DND-41 (cell line): Measurements from ENCODE around the gene PAK4.

ENCODE experiments used
- ATAC-seq: fragments of 200-7000 bp; cut with Tn5 transposase; 3 replicates; pipeline ENCODE4 v1.9.1; 2021; ENCODE audit warnings: low read depth; ENCODE audit not compliant: insufficient read depth
- DNase-seq: peaks from one replicate; pipeline ENCODE4 v3.0.0-alpha.2; 2020
- H2AFZ ChIP-seq: 2 replicates; pipeline ENCODE4 v1.6.0; 2012; ENCODE audit warnings: low read depth, low read length
- H3K27ac ChIP-seq: 2 replicates; pipeline ENCODE4 v1.5.1; 2012; ENCODE audit warnings: low read length, inconsistent platforms
- H3K27me3 ChIP-seq: fragments of 200-600 bp; sonication (generic); 2 replicates; pipeline ENCODE4 v1.6.0; 2012; ENCODE audit warnings: low read length, mild to moderate bottlenecking, inconsistent platforms; ENCODE audit not compliant: insufficient read depth, poor library complexity
- H3K36me3 ChIP-seq: 2 replicates; pipeline ENCODE4 v1.5.1; 2012; ENCODE audit warnings: low read length, inconsistent platforms; ENCODE audit not compliant: insufficient read depth
- H3K4me1 ChIP-seq: 2 replicates; pipeline ENCODE4 v1.5.1; 2012; ENCODE audit warnings: mild to moderate bottlenecking, low read length; ENCODE audit not compliant: insufficient read depth
- H3K4me2 ChIP-seq: 2 replicates; pipeline ENCODE4 v1.6.0; 2012; ENCODE audit warnings: mild to moderate bottlenecking, moderate library complexity, low read length, inconsistent platforms; ENCODE audit not compliant: insufficient read depth
- H3K4me3 ChIP-seq, 2 experiments: fragments of 200-600 bp in 1 of 2; shearing (Covaris generic) in 1 of 2; 2 replicates each; pipeline ENCODE4 v1.5.1; 2012 to 2016; ENCODE audit warnings: inconsistent platforms in 2 of 2, low read length in 2 of 2, mild to moderate bottlenecking in 2 of 2, low read depth in 1 of 2, moderate library complexity in 1 of 2
- H3K79me2 ChIP-seq: 2 replicates; pipeline ENCODE4 v1.6.0; 2012; ENCODE audit warnings: low read length, inconsistent platforms; ENCODE audit not compliant: insufficient read depth
- H3K9ac ChIP-seq: 2 replicates; pipeline ENCODE4 v1.6.0; 2012; ENCODE audit warnings: low read depth, mild to moderate bottlenecking, inconsistent platforms, low read length, moderate library complexity
- H3K9me3 ChIP-seq: 2 replicates; pipeline ENCODE4 v1.5.1; 2012; ENCODE audit warnings: low read length, moderate library complexity, mild to moderate bottlenecking, inconsistent platforms; ENCODE audit not compliant: insufficient read depth, severe bottlenecking
- H4K20me1 ChIP-seq: 2 replicates; pipeline ENCODE4 v1.6.0; 2012; ENCODE audit warnings: low read length; ENCODE audit not compliant: insufficient read depth
- EZH2 ChIP-seq: IDR thresholded peaks from 3 replicates; pipeline ENCODE4 v1.6.1; 2012; ENCODE audit warnings: borderline replicate concordance, low read depth, mild to moderate bottlenecking, moderate library complexity, low read length, inconsistent platforms; ENCODE audit not compliant: severe bottlenecking
- TF ChIP-seq, protein P1 (sequence below): IDR thresholded peaks from 2 replicates; pipeline ENCODE4 v1.5.1; 2012; ENCODE audit warnings: borderline replicate concordance, low read length, moderate library complexity, mild to moderate bottlenecking; ENCODE audit not compliant: poor library complexity, severe bottlenecking; ENCODE audit errors: extremely low read depth

The PAK4 gene

DNA sequence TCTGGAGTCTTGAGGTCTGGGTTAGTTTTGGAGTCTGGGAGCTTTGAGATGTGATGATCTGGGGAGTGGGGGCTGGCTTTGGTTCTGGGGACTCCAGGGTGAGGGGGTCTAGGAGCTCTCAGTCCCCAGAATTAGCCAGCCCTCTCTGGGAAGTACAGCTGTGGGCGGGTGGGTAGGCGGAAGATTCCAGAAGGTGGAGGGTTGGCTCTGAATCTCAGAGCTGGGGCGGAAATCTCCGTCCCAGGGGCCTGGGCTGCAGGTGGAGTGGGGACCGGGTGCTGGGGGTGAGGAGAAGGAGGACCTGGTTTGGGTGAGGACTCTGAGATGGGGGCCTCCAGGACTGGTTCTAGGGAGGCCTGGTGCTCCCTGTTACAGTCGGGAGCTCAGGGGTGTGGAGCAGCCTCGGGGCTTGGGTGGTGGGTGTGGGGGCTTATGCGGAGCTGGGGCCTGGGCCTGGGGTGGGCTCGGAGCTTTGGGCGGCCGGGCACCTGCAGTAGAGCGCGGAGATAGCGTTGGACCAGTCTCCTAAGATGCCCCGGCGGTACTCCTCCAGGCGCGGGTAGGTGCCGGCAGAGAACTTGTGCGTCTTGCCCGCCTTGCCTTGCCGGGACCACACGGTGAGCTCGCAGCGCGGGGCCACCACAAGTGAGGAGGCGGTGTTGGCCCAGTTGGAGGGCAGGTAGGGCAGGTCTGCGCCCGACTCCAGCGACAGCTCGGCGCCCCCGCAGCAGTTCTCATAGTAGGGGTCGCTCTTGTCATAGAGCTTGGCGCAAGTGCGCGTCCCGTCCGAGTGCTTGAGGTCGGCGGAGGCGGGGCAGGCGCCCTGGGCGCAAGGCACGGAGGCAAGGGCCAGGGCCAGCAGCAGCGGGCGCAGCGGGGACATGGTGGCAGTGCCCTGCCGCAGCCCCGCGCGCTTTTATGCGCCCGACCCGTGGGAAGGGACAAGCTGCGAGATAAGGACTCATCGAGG is 78.1 kb downstream of the PAK4 start, which contains the start of gene SYCN:
Gene SYCN, minus strand, starts transcription at position 892 of the 970 bp plus-strand sequence. Its CDS starts 9 bp downstream, at position 883.
- Histone ChIP-seq H3K36me3 (no peaks in the 10 kb centered on the region), H3K4me3 (no peak within 1 kb of the TSS), H3K27ac (no peak within 1 kb of the TSS), H3K4me1 (no peaks in the 10 kb centered on the region), H2AFZ (no peak within 1 kb of the TSS), H3K9me3 (no peaks in the 10 kb centered on the region), H3K27me3 (peaks cover 4% of the 10 kb centered on the region), H3K4me2 (no peak within 1 kb of the TSS), H3K9ac (no peak within 1 kb of the TSS), H4K20me1 (no peaks in the 10 kb centered on the region), H3K79me2 (no peaks in the 10 kb centered on the region)
- DNase-seq (no peak), ATAC-seq (no peak)
- TF ChIP-seq, protein P1, sequence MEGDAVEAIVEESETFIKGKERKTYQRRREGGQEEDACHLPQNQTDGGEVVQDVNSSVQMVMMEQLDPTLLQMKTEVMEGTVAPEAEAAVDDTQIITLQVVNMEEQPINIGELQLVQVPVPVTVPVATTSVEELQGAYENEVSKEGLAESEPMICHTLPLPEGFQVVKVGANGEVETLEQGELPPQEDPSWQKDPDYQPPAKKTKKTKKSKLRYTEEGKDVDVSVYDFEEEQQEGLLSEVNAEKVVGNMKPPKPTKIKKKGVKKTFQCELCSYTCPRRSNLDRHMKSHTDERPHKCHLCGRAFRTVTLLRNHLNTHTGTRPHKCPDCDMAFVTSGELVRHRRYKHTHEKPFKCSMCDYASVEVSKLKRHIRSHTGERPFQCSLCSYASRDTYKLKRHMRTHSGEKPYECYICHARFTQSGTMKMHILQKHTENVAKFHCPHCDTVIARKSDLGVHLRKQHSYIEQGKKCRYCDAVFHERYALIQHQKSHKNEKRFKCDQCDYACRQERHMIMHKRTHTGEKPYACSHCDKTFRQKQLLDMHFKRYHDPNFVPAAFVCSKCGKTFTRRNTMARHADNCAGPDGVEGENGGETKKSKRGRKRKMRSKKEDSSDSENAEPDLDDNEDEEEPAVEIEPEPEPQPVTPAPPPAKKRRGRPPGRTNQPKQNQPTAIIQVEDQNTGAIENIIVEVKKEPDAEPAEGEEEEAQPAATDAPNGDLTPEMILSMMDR, result no peak
- TF ChIP-seq EZH2, result no peak

GRCh38 chr19:39205449-39205764 is 79.8 kb downstream of the PAK4 start:
- Histone ChIP-seq H3K27ac (no peak overlapping the region), H4K20me1 (no peaks in the 10 kb centered on the region), H3K4me3 (no peak overlapping the region), H3K27me3 (peaks cover 4% of the 10 kb centered on the region), H3K9me3 (no peaks in the 10 kb centered on the region), H3K4me2 (no peak overlapping the region), H2AFZ (no peak overlapping the region), H3K36me3 (no peaks in the 10 kb centered on the region), H3K79me2 (no peaks in the 10 kb centered on the region), H3K9ac (no peak overlapping the region), H3K4me1 (no peaks in the 10 kb centered on the region)
- TF ChIP-seq EZH2, result no peak
- TF ChIP-seq, protein P1, result no peak
- DNase-seq (no peak), ATAC-seq (no peak)

GRCh38 chr19:39206122-39206521 is 80.5 kb downstream of the PAK4 start:
- no peaks in the 10 kb centered on the region for H3K9me3 ChIP-seq
- no peaks in the 10 kb centered on the region for H4K20me1 ChIP-seq
- ATAC-seq, result no peak
- H3K4me2 ChIP-seq, result no peak overlapping the region
- no peaks in the 10 kb centered on the region for H3K36me3 ChIP-seq
- H3K4me3 ChIP-seq, result no peak overlapping the region
- no peak overlapping the region for H3K27ac ChIP-seq
- no peak overlapping the region for H3K9ac ChIP-seq
- no peaks in the 10 kb centered on the region for H3K79me2 ChIP-seq
- H2AFZ ChIP-seq, result no peak overlapping the region
- DNase-seq, result no peak
- H3K4me1 ChIP-seq, result no peaks in the 10 kb centered on the region
- no peak for TF ChIP-seq EZH2
- TF ChIP-seq, protein P1, result no peak
- peaks cover 4% of the 10 kb centered on the region for H3K27me3 ChIP-seq
